ENCODE results near the gene CT47C1. TPM values are rescaled to one million over a fixed set of nuclear protein-coding genes. Genes with fewer than 3 reads are reported as not detected.

CT47C1 gene
- total RNA-seq, 4 donors from 2014 or later, result not detected

GRCh38 chrX:119075270-119076025 lies 2.7 kb downstream of the CT47C1 start:
- Histone ChIP-seq H3K4me1 (no peaks in the 10 kb centered on the region), H3K27me3 (no peaks in the 10 kb centered on the region), H3K36me3 (no peaks in the 10 kb centered on the region), H3K4me3 (no peak overlapping the region), H3K27ac (no peak overlapping the region), H3K9me3 (no peaks in the 10 kb centered on the region)
- WGBS, result 85% methylated on average over 3 of the region's 3 CpGs
- DNase-seq (ENCODE audit: low spot score in 2 of 2), result no peak
- TF ChIP-seq POLR2A (IDR thresholded peaks at IDR 0.05), result no peak
- no peak for TF ChIP-seq CTCF (IDR thresholded peaks at IDR 0.05)
- no peak for TF ChIP-seq POLR2AphosphoS5 (IDR thresholded peaks at IDR 0.05)
- TF ChIP-seq EP300 (IDR thresholded peaks at IDR 0.05), result no peak

GRCh38 chrX:119082278-119082677 lies 9.5 kb downstream of the CT47C1 start:
- Histone ChIP-seq H3K4me3 (no peak overlapping the region), H3K27me3 (no peaks in the 10 kb centered on the region), H3K4me1 (no peaks in the 10 kb centered on the region), H3K36me3 (no peaks in the 10 kb centered on the region), H3K27ac (no peak overlapping the region), H3K9me3 (no peaks in the 10 kb centered on the region)
- 63% methylated on average over 1 of the region's 1 CpG for WGBS
- TF ChIP-seq POLR2A (IDR thresholded peaks at IDR 0.05), result no peak
- TF ChIP-seq POLR2AphosphoS5 (IDR thresholded peaks at IDR 0.05), result no peak
- TF ChIP-seq EP300 (IDR thresholded peaks at IDR 0.05), result no peak
- TF ChIP-seq CTCF (IDR thresholded peaks at IDR 0.05), result no peak
- DNase-seq (ENCODE audit: low spot score in 2 of 2), result no peak

GRCh38 chrX:119084766-119085165 lies 12.0 kb downstream of the CT47C1 start:
- DNase-seq (ENCODE audit: low spot score in 2 of 2), result no peak
- no peak overlapping the region for H3K27ac ChIP-seq
- WGBS, result 79% methylated on average over 3 of the region's 3 CpGs
- H3K9me3 ChIP-seq, result no peaks in the 10 kb centered on the region
- no peaks in the 10 kb centered on the region for H3K36me3 ChIP-seq
- no peak overlapping the region for H3K4me3 ChIP-seq
- no peaks in the 10 kb centered on the region for H3K27me3 ChIP-seq
- no peaks in the 10 kb centered on the region for H3K4me1 ChIP-seq
- no peak for TF ChIP-seq EP300 (IDR thresholded peaks at IDR 0.05)
- TF ChIP-seq CTCF (IDR thresholded peaks at IDR 0.05), result no peak
- no peak for TF ChIP-seq POLR2A (IDR thresholded peaks at IDR 0.05)
- no peak for TF ChIP-seq POLR2AphosphoS5 (IDR thresholded peaks at IDR 0.05)

GRCh38 chrX:119087121-119087520 lies 14.3 kb downstream of the CT47C1 start:
- H3K36me3 ChIP-seq, result no peaks in the 10 kb centered on the region
- no peak overlapping the region for H3K4me3 ChIP-seq
- TF ChIP-seq CTCF (IDR thresholded peaks at IDR 0.05) (no peak), EP300 (IDR thresholded peaks at IDR 0.05) (no peak), POLR2A (IDR thresholded peaks at IDR 0.05) (no peak), POLR2AphosphoS5 (IDR thresholded peaks at IDR 0.05) (no peak)
- WGBS, result 50% methylated on average over 1 of the region's 1 CpG
- no peak for DNase-seq (ENCODE audit: low spot score in 2 of 2)
- H3K27me3 ChIP-seq, result no peaks in the 10 kb centered on the region
- no peaks in the 10 kb centered on the region for H3K4me1 ChIP-seq
- H3K9me3 ChIP-seq, result no peaks in the 10 kb centered on the region
- H3K27ac ChIP-seq, result no peak overlapping the region

GRCh38 chrX:119089619-119090018 lies 16.8 kb downstream of the CT47C1 start:
- Histone ChIP-seq H3K4me3 (no peak overlapping the region), H3K4me1 (no peaks in the 10 kb centered on the region), H3K27me3 (no peaks in the 10 kb centered on the region), H3K36me3 (no peaks in the 10 kb centered on the region), H3K27ac (no peak overlapping the region), H3K9me3 (no peaks in the 10 kb centered on the region)
- no peak for DNase-seq (ENCODE audit: low spot score in 2 of 2)
- no peak for TF ChIP-seq POLR2AphosphoS5 (IDR thresholded peaks at IDR 0.05)
- TF ChIP-seq CTCF (IDR thresholded peaks at IDR 0.05), result no peak
- no peak for TF ChIP-seq POLR2A (IDR thresholded peaks at IDR 0.05)
- TF ChIP-seq EP300 (IDR thresholded peaks at IDR 0.05), result no peak
- WGBS, result 81% methylated on average over 1 of the region's 1 CpG
